HG02970 (cell line): ENCODE measurements around the gene MYCBP.
"Not testable (repeated sequence)": the region's sequence is repeated elsewhere in the genome, so short reads cannot be mapped to it uniquely, and the experiment has no call there.

Experiments
- ATAC-seq: cut with Tn5 transposase; IDR thresholded peaks from one replicate; pipeline ENCODE4 v1.9.1; 2021; ENCODE audit warnings: mild to moderate bottlenecking, moderate library complexity, moderate number of reproducible peaks; ENCODE audit not compliant: unreplicated experiment, low FRiP score

MYCBP gene, protein sequence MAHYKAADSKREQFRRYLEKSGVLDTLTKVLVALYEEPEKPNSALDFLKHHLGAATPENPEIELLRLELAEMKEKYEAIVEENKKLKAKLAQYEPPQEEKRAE

DNA sequence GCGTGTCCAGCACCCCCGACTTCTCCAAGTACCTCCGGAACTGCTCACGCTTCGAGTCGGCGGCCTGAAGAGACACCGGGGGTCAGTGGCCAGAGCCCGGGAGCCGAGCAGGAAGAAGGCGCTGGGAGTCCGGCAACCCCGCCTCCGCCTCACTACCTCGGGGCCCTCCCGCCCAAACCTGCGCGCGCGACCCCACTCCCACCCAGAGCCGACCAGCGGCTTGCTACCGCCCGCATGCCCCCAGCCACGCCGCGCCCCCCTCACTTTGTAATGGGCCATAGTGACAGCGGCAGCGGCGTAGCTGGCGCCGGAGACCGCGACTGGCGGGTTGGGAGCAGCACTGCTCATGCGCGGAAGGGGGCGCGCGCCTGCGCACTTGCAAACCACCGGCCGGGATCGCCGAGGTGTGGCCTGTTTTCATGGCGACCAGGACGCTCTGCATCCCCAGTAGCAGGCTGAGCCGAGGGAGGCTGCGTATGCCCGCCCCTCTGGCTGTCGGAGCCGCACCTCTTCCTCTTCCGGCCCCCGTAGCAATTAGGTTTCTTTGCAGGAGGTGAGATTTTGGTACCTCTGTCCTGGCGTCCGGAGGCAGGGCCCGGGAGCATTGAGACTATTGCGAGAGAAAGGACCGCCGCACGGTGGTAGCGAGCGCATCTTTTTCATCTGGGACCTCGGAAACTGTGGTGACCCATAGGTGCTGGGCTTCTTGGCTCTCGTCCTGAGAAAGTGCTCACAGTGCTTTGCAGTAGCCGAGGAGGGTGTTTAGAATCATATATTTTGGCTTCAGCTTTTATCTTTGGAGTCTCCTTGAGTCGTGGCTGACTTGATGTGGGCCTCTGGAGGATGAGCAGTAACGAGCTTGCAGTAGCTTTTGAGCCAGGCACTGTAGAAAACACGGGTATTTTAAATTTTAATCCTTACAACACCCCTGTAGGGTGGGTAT is at the start of gene MYCBP:
Gene MYCBP, minus strand, starts transcription at position 322 of the 943 bp plus-strand sequence. Its CDS starts 43 bp downstream, at position 279.
- peak; percentile 97 for ATAC-seq

DNA sequence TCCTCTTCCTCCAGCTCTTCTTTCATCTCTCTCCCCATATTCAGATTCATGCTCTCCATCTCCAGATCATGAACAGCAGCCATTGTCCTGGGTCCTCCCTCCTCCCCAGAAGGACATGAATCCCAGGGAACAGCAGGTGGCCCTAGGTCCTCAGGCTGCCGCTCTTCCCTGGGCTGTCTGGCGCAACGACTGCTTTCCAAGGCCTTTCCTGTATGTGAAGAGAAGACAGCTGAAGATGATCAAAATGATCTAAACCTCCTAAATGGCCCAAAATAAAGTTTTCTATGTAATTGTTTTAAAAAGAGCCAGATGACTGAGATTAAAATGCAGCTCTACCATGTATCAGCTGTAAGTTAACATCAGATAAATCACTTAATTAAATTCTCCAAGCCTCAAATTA is 46.0 kb upstream of the MYCBP start:
- ATAC-seq: no peak

DNA sequence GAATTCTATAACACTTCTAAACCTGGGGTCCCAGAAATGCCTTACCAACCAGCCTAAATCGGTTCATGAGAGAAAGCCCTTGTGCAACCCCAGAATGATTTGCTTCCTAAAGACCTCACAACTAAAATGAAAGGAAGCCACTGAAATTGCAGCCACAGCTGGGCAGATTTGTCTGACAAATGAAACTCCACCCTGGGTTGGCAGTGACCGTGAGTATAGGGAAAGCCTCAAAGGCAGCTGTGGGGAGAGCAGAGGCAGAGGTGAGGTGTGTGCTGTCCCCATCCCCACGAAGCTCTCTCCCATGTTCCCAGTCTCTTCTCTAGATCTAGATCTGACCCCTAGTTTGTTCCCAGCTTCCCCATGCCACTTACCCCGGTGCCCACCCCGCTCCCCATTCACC is 45.4 kb upstream of the MYCBP start:
- ATAC-seq: no peak

DNA sequence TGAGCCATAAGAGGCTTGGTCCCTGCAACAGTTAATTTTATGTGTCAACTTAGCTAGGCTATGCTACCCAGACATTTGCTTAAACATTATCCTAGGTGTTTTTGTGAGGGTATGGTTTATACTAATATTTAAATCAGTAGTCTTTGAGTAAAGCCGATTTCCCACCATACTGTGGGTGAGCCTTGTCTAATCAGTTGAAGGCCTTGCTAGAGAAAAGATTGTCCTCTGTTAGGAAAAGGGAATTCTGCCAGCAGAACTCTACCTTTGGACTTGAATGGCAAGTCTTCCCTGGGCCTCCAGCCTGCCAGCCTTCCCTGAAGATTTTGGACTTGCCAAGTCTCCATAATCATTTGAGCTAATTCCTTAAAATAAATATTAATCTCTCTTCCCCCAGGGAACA is 44.6 kb upstream of the MYCBP start:
- ATAC-seq: no peak

DNA sequence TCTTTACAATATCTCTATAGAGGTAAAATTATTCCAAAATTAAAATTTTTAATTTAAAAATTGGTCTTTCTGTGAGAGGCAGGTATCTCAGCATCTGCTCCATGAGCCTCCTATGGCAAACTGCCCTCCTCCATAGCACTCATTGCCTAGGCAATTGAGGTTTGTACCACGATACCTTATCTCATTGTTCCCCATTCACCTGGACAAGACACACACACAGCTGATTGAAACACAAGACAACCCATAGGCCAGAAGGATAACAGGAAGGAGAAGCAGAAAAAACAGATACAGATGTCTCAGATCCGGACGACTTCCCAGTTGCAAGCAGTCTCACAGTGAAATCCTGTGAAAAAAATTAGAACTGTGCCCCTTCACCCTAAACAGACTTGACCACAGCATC is 44.2 kb upstream of the MYCBP start:
- no peak for ATAC-seq

DNA sequence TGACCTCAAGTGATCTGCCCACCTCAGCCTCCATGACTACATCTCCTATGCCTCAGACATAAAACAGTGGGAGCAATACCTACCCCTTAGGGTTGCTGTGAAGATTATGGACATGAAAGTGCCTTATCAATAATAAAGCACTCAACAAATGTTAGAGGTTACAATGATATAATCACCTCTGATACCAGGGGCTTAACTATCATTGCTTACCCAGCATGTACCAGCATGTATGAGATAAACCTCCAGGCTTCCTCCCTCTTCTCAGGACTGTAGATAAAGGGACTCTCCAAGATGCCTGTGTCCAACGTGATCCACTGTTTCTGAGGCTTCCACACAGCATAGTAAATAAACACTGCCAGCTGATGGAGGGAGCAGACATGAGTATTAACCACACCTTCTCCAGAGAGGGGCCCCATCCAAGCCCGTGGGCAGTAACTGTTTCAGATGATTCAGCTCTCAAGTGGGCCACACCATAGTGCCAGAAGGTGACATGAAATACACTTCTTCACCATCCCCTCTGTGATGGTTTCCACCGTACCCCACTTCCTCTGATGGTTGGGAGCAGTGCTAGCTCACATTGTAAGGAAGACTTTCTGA is 42.3 kb upstream of the MYCBP start:
- no peak for ATAC-seq

DNA sequence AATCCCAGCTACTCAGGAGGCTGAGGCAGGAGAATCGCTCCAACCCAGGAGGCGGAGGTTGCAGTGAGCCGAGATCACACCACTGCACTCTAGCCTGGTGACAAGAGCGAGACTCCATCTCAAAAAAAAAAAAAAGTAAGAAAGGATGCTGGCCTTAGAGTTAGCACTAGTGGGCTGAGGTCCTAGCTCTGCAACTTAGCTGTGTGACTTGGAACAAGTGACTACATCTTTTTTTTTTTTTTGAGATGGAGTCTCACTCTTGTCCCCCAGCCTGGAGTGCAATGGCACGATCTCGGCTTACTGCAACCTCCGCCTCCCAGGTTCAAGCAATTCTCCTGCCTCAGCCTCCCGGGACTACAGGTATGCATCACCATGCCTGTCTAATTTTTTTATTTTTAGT is 41.8 kb upstream of the MYCBP start:
- ATAC-seq: not testable (repeated sequence)

DNA sequence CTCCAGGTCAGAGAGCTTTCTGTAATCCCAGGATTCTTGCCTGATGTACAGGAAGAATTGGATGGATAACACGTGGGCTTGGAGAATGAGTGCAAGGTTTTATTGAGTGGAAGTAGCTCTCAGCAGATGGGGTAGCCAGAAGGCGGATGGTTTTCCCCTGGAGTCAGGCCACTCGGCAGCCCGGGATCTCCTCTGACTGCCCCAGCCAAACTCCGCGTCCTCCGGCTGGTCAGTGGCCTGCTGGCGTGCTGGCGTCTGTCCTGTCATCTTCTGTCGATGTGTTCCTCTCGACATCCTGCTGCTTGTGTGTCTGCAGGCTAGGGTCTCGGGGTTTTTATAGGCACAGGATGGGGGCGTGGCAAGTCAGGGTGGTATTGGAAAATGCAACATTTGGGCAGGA is 35.7 kb upstream of the MYCBP start:
- ATAC-seq: no peak

DNA sequence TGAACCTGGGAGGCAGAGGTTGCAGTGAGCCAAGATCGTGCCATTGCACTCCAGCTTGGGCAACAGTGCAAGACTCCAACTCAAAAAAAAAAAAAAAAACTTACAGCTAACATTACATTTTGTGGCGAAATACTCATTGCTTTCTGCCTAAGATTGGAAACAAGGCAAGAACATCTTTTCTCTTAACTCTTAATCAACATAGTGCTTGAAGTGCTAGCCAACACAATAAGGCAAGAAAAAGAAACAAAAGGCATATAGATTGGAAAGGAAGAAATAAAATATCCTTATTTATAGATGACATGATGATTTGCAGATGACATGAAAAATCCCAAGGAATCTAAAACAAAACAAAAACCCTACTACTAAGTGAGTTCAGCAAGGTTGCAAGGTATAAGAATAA is 32.8 kb upstream of the MYCBP start:
- ATAC-seq: no peak

DNA sequence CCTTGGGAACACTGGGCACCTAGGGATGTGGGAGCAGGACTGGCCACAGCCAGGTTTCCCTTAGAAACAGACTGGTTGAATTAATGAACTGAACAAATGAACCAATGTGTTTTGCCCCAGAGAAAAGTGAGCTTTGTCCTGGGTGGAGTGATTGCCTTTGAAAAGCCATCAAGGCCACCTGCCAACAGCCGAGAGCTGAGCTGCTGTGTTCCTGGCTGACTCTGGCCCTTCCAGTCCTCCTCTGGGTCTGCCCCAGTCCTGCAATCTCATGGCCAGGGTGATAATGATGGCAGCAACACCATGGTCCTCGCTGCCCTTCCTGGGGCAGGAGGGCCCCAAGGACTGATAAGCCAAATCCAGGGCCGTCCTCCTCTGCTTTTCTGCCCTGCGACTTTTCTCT is 26.4 kb upstream of the MYCBP start:
- ATAC-seq: no peak

DNA sequence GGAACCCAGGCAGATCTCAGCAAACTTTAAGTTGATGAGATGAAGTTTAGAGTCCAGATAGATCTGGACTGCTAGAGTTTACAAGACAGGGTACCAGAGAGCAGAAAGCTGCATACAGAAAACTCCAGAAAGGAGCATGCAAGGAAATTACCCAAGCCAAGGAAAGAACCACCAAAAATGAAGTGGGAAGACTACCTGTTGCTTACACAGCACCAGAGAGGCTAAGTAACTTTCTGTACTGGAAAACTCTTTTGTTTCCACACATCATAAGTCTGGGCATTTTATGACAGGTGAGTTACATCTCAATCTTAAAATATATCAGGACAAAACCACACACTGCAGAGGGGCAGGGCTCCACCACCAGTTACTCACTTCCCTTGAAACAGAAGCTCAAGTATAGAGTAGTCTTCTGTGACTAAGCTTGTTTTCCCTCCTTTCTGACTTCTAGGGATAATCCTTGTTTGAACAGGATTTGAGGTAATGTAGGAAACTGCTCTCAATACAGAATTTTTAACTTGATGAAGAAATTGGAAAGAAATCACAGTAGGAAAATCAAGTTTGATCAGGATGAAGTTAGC is 25.6 kb upstream of the MYCBP start:
- ATAC-seq: no peak

DNA sequence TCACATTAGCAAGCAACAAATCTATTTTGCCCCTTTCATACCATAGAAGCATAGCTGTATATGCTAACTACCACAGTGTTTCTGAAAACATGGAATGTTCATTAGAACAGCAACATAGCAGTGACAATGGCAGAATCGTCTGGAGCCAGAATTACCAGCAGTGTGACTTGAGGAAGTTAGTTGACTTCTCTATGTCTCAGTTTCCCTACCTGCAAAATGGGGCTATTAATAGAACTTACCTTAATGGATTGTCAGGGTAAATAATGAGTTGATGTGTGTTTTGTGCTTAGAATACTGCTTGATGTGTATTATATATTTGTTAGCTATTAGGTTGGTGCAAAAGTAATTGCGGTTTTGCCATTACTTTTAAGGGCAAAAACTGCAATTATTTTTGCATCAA is 23.0 kb upstream of the MYCBP start:
- ATAC-seq: no peak

DNA sequence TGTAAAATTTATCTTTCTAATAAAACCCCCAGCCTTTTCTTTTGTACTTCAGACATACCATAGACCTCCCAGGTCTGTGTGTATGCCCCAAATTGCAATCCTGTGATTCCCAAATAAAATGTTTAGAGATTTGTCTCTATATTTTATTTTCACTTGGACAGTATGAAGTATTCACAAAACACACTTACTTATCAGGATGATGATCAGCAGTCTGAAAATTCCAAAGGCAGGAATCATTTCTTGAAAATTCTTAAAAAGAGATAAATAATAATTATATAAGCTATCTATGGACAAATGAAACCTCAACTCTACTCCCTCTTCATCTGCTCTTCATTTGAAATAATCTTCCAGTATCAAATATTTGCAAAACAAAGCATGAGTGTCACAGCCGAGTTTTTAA is 19.8 kb upstream of the MYCBP start:
- no peak for ATAC-seq

DNA sequence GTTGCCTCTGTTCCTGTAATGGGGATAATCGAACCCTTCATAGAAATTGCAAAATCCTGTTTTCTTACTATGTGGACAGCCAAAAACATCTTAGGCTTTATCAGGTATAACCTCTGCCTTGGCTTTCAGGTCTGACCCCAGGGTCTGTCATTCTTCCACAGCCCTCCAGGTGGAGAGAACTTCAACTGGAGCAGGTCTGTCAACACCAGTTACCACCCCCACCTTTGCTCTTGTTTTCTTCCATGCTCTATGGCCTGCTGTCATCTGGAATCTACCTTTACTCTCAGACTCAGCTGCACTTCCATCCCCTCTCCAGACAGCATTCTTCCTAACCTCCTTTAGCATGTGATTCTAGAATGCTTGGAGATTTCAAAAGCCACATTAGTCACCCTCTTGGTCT is 18.6 kb upstream of the MYCBP start:
- no peak for ATAC-seq

DNA sequence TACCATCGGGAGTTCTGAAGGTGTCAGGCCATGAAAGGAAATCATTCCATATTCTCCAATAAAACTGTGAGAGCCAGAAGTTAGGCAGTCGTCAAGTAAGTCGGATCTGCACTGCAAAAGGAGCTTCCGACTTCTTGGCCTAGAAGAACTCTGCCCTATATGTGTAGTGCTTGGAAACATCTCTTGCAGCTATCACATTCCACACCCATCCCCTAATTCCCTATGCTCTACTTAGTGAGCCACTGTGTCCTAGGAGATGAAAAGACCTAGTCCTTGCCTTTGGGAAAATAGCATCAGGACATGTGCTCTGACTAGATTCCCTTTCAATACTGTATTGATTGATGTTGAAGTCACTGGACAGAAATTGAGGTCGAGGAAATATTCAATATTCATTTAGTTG is 16.4 kb upstream of the MYCBP start:
- ATAC-seq: no peak

DNA sequence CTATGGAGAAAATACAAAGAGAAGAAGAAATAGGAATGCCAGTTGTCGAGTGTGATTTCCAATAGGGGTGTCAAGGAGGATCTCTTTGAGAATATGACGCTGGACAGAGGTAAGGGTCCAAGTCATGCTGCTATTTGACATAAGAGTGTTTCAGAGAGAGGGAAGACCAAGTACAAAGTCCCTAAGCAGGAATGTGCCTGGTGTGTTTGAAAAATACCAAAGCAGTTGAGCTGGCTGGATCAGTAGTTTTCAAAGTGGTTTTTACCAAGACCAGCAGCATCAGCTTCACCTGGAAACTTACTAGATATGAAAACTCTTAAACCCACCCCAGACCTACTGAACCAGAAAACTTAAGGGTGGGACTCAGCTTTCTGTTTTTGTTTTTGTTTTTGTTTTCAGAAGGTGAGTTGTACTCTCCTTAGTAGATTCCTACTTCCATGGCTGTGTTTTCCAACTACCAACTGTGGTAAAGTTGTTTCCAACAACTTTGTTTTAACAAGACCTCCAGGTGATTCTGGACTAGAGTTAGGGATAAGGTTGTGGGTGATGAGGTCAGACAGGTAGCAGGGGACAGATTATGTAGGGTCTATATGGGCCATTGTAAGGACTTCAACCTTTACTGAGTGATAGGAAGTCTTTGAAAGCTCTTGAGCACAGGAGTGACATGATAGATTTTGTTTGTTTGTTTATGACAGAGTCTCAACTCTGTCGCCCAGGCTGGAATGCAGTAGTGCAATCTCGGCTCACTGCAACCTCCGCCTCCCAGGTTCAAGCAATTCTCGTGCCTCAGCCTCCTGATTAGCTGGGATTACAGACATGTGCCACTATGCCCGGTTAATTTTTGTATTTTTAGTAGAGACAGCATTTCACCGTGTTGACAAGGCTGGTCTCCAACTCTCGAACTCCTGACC is 15.5 kb upstream of the MYCBP start:
- ATAC-seq: no peak

DNA sequence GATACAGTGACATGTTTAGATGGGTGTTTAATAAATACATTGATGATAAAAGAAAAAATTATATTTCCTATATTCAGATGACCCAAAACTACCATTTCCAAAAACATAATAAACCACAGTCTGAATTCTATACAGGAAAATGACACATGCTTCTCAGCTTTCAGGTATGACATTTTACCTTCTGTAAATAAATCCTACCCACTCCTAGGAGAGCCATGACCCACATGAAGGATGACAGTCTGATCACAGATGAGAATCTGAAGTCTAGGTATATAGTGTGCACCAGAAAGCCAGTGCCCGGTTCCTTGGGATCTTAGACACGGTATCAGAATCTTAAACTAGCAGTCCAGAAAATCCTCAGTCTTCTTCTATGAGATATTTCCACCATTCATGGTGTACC is 11.9 kb upstream of the MYCBP start:
- no peak for ATAC-seq

DNA sequence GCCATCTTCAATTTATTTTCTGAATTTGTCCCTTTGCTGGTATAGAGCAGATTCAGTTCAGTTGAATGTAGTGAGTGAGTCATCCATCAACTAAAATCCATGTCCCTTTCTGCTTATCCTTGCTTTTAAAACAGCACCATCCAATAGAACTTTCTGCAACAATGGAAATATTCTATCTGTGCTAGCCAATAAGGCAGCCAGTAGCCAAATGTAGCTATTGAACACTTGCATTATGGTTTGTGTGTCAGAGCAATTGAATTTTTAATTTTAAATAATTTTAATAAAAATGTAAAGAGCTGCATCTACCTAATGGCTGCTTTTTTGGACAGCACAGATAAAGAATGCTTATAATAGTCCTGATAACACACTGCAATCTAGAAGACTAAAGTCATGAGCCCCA is 8.3 kb upstream of the MYCBP start, which contains the start of gene GJA9:
Gene GJA9, minus strand, starts transcription at position 101 of the 400 bp plus-strand sequence. CDS start 5,489 bp downstream, outside the sequence.
- no peak for ATAC-seq

DNA sequence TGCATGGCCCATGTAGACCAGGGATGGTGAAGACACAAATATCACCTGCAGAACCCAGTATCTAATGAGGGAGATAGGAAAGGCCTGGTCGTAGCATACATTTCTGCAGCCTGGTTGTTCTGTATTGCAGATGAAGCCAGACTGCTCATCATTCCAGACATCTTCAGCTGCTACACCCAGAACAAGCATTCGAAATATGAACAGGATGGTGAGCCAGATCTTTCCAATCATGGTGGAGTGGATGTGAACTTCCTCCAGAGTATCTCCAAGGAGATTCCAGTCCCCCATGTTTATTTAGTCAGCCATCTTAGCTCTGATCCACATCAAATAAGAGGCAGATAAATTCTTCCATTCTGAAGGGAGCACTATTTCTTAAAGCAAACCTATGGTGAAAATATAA is 2.7 kb upstream of the MYCBP start:
- no peak for ATAC-seq

DNA sequence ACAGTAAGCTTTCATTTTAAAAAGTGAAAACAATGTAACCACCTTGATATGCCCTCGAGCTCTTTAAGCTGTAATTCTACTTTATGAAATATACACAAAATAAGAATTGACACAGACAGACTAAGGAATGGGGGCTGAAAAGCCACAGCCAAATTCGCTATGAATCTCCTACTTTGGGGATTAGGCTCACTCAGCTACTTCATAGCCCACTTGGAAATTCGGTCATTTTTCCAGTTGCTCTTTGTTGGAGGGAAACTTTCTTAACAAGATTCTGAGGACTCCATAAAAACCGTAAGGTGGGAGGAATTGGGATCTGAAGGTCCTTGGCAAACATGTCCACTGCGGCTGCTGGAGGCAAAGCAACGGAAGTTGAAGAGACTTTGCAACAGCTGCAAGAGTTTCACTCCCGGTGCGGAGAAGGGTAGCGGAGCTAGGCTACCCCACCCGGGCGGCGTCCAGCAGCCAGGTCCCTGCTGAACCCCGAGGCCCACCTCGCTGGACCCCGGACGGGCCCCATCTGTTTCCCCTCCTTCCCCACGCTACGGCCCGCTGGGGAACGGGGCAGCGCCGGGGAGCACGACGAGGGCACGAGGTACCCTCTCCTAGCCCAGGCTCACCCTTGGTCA is 634 bp downstream of the MYCBP start:
- peak; percentile 19 for ATAC-seq
